Omental fat pad (tissue), 4 donors: Measurements from ENCODE around the gene CXADR. TPM values are rescaled to one million over a fixed set of nuclear protein-coding genes. Genes with fewer than 3 reads are reported as not detected.

Source experiments
- ATAC-seq: fragments of 150-250 bp; one replicate; pipeline ENCODE4 v1.9.1; 2016; ENCODE audit warnings: mild to moderate bottlenecking, moderate library complexity; ENCODE audit not compliant: low FRiP score
- DNase-seq: peaks from one replicate; pipeline ENCODE4 v3.0.0-alpha.2; 2019; ENCODE audit warnings: low spot score
- total RNA-seq, 4 donors: library from RNA; depleted of rRNA; stranded (reverse); fragments of >200 nt; gene quantifications; one replicate each; pipeline ENCODE4 v1.1.0, GENCODE V29; 2016
- TF ChIP-seq, protein P1 (sequence below), 3 donors: fragments of 450-650 bp; IDR thresholded peaks; one replicate each; pipeline ENCODE4 v1.5.1; 2016 to 2017; ENCODE audit warnings: antibody characterized with exemption in 3 of 3, mild to moderate bottlenecking in 3 of 3, moderate library complexity in 2 of 3

Gene CXADR
- total RNA-seq, 4 donors from 2014 or later: 0.63 to 61.8 (median 19.5) TPM

DNA sequence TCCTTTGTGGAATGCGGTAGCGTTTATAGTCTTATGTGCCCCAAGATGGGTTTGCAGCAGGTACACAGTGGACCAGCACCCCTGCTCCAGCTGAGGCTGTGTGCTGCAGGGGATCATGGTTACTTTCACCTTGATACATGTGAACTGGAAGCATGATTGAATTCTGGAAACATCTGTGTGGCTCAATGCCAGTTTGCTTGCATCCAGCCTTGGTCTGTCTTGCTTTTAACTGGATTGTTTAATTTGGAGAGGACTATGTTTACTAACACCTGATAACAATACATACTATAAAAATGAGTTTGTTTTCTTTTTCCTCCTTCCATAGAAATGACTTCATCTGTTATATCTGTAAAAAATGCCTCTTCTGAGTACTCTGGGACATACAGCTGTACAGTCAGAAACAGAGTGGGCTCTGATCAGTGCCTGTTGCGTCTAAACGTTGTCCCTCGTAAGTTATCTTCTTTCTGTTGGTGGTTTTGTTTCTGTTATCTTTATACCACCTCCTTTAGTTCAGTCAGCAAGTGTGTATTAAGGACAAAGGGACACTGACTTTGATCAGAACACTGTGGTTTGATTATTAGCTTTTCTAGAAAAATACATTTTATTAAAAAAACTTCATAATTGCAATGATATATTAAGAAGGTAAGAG, 47.7 kb downstream of the CXADR start:
- TF ChIP-seq, protein P1, sequence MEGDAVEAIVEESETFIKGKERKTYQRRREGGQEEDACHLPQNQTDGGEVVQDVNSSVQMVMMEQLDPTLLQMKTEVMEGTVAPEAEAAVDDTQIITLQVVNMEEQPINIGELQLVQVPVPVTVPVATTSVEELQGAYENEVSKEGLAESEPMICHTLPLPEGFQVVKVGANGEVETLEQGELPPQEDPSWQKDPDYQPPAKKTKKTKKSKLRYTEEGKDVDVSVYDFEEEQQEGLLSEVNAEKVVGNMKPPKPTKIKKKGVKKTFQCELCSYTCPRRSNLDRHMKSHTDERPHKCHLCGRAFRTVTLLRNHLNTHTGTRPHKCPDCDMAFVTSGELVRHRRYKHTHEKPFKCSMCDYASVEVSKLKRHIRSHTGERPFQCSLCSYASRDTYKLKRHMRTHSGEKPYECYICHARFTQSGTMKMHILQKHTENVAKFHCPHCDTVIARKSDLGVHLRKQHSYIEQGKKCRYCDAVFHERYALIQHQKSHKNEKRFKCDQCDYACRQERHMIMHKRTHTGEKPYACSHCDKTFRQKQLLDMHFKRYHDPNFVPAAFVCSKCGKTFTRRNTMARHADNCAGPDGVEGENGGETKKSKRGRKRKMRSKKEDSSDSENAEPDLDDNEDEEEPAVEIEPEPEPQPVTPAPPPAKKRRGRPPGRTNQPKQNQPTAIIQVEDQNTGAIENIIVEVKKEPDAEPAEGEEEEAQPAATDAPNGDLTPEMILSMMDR (IDR thresholded peaks at IDR 0.05): no peak
- DNase-seq (no peak), ATAC-seq (no peak)

DNA sequence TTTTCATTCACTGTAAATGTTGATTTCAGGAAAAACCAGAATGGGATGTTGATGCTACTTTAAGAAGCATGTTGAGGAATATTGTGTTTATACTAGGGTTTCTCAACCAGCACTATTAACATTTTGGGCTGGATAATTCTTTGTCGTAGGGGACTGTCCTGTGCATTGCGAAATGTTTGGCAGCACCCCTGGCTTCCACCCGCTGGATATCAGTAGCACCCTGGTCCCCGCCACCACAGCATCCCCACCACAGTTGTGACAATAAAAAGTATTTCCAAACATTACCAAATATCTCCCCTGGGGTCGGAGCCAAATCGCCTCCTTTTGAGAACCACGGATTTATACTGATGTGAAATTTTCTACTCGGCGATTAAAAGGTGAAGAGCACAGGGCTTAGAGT, 57.9 kb downstream of the CXADR start:
- DNase-seq (no peak), ATAC-seq (no peak)
- TF ChIP-seq, protein P1 (IDR thresholded peaks at IDR 0.05): no peak

DNA sequence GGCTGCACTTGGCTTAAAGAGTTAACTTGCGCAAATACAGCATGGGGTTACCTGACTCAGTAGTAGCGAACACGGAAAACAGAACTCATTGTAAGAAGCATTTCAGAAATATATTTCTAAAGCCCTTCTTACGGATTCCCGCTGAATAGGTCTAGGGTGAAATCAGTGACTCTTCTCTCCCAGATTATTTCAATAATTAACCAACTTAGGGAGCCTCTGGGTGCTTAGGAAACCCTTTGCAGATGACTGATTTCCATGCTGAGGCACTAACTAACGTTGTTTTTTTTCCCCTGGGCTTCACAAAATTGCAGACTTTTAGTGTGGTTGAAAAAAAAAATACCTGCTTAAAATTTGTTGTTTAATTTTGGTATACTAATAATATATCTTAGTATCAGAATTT, 59.6 kb downstream of the CXADR start:
- no peak for ATAC-seq
- no peak for DNase-seq
- TF ChIP-seq, protein P1 (IDR thresholded peaks at IDR 0.05): no peak

DNA sequence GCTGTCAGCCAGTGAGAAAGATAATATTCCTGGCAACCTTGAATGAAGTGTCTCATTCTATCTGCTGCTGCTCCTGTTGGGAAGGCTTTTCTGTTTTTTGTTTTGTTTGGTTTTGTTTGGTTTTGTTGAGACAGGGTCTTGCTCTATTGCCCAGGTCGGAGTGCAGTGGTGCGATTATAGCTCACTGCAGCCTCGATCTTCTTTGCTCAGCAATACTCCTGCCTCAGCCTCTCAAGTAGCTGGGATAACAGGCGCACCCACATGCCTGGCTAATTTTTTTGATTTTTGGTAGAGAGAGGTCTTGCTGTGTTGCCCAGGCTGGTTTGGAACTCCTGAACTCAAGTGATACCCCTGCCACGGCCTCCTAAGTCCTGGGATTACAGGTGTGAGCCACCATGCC, 62.2 kb downstream of the CXADR start:
- no peak for DNase-seq
- ATAC-seq: no peak
- TF ChIP-seq, protein P1 (IDR thresholded peaks at IDR 0.05): no peak

DNA sequence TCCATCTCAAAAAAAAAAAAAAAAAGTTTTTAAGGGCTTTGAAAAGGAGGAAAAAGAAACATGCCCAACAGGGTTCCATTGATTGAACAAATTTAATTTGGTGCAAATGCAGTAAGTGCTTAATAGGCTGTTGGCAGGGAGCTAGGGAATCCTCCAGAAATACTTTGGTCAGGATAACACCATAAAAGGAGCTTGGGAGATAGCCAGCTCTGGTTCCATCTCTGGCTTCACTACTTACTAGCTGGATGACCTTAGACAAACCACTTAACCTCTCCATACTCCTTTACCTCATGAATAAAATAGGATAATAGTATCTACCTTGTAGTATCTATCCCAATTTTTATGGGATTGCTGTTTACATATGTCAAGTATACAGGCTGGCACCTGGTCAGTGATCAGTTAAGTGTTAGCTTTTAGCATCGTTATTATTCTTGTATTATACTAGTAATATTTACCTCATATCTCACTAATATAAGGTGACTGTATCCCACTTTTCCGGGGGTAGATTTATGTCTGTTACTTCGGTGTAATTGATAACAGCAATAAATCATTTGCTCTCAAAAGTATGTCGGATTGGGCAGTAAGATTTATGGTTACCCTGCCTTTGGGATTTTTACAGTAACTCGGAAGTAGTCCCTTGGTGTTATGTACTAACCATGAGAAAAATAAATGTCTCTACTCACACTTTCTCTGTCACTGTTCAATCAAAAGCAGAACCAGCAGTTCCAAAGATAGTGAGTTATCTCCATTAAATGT, 63.4 kb downstream of the CXADR start:
- TF ChIP-seq, protein P1 (IDR thresholded peaks at IDR 0.05): no peak
- no peak for ATAC-seq

DNA sequence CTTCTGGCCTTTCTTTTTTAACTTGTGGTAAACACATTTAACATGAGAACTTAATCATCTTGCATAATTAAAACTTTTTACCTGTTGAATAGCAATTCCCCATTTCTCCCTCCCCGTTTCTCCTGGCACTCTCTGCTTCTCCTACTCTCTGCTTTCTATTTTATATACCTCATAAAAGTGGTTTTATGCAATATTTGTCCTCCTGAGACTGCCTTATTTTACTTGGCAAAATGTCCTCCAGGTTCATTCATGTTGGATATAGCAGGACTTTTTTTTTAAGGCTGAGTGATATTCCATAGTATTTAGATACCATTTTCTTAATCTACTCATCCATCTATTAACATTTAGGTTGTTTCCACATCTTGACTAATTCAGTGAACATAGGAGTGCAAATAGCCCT, 64.9 kb downstream of the CXADR start:
- no peak for DNase-seq
- TF ChIP-seq, protein P1 (IDR thresholded peaks at IDR 0.05): no peak
- ATAC-seq: no peak

More for the DNA sequence above, 63.4 kb downstream of the CXADR start:
- no peak for DNase-seq

DNA sequence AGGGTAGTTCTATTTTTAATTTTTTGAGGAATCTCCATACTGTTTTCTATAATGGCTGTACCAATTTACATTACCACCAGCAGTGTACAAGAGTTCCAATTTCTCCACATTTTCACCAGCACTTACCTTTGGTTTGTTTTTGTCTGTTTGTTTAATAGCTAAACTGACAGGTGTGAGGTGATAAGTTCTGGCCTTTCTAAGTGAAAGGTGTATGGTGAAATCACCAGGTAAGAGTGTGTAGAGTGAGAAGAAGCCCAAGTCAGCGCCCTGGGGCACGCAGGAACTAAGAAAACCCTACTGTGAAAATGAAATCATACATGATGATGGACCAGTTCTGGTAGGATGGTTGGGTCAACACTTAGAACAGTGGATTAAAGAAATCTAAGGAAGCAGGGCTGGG, 65.3 kb downstream of the CXADR start:
- ATAC-seq (no peak), DNase-seq (no peak)
- TF ChIP-seq, protein P1 (IDR thresholded peaks at IDR 0.05): no peak
